Neural cell (in vitro differentiated cells): ENCODE results near the gene RBM38. TPM values are rescaled to one million over a fixed set of nuclear protein-coding genes. Genes with fewer than 3 reads are reported as not detected.

Experiments
- H2AFZ ChIP-seq: fragments of 200-600, 300-800 bp; sonication (generic), shearing (Covaris generic); 2 replicates; pipeline ENCODE4 v1.6.0; 2014; ENCODE audit warnings: low read depth, mild to moderate bottlenecking, antibody characterized with exemption, low read length, moderate library complexity
- H3F3A ChIP-seq: fragments of 200-600 bp; shearing (Covaris generic); 2 replicates; pipeline ENCODE4 v1.6.1; 2016; ENCODE audit warnings: mild to moderate bottlenecking, moderate library complexity, mixed read lengths, antibody characterized with exemption, low read length; ENCODE audit not compliant: insufficient read depth, poor library complexity, severe bottlenecking
- H3K27ac ChIP-seq: fragments of 200-600, 300-800 bp; sonication (generic), shearing (Covaris generic); 2 replicates; pipeline ENCODE4 v1.5.1; 2014; ENCODE audit warnings: mild to moderate bottlenecking, low read length, moderate library complexity
- H3K27me3 ChIP-seq: fragments of 300-800, 200-600 bp; sonication (generic), shearing (Covaris generic); 2 replicates; pipeline ENCODE4 v1.6.0; 2014; ENCODE audit warnings: mild to moderate bottlenecking, low read depth, low read length, moderate library complexity; ENCODE audit not compliant: insufficient read depth
- H3K36me3 ChIP-seq: fragments of 300-800, 200-600 bp; sonication (generic), shearing (Covaris generic); 2 replicates; pipeline ENCODE4 v1.5.1; 2014; ENCODE audit warnings: mild to moderate bottlenecking, antibody characterized with exemption, low read length, moderate library complexity; ENCODE audit not compliant: insufficient read depth
- H3K4me2 ChIP-seq: fragments of 300-800, 200-600 bp; sonication (generic), shearing (Covaris generic); 2 replicates; pipeline ENCODE4 v1.6.0; 2014; ENCODE audit warnings: mild to moderate bottlenecking, low read length
- H3K4me3 ChIP-seq: fragments of 300-800, 200-600 bp; sonication (generic), shearing (Covaris generic); 2 replicates; pipeline ENCODE4 v1.5.1; 2014; ENCODE audit warnings: mild to moderate bottlenecking, low read length, moderate library complexity
- H3K79me2 ChIP-seq: fragments of 200-600 bp; shearing (Covaris generic); replicated peaks from 2 replicates; pipeline ENCODE4 v1.6.0; 2014; ENCODE audit warnings: mild to moderate bottlenecking, low read length, moderate library complexity; ENCODE audit not compliant: insufficient read depth
- H3K9ac ChIP-seq: fragments of 300-800, 200-600 bp; sonication (generic), shearing (Covaris generic); 2 replicates; pipeline ENCODE4 v1.6.1; 2016; ENCODE audit warnings: mild to moderate bottlenecking, low read length, mixed read lengths
- H3K9me2 ChIP-seq: fragments of 200-600 bp; shearing (Covaris generic); 2 replicates; pipeline ENCODE4 v1.6.1; 2016; ENCODE audit warnings: mild to moderate bottlenecking, low read length, mixed read lengths; ENCODE audit not compliant: insufficient read depth
- H3K9me3 ChIP-seq: fragments of 200-600, 300-800 bp; sonication (generic), shearing (Covaris generic); 2 replicates; pipeline ENCODE4 v1.6.1; 2016; ENCODE audit warnings: mild to moderate bottlenecking, mixed run types, low read length, moderate library complexity, mixed read lengths
- H4K20me1 ChIP-seq: fragments of 200-600 bp; shearing (Covaris generic); 2 replicates; pipeline ENCODE4 v1.6.1; 2016; ENCODE audit warnings: mild to moderate bottlenecking, mixed run types; ENCODE audit not compliant: insufficient read depth
- CTCF ChIP-seq: fragments of 450-650 bp; IDR thresholded peaks from 2 replicates; pipeline ENCODE4 v1.5.1; 2014; ENCODE audit warnings: antibody characterized with exemption, mild to moderate bottlenecking, moderate library complexity; ENCODE audit not compliant: poor library complexity, severe bottlenecking
- EP300 ChIP-seq: fragments of 450-650 bp; conservative IDR thresholded peaks from 2 replicates; pipeline ENCODE4 v1.6.1; 2014; ENCODE audit warnings: antibody characterized with exemption, mild to moderate bottlenecking, moderate library complexity; ENCODE audit not compliant: poor library complexity, severe bottlenecking
- EZH2 ChIP-seq: fragments of 200-600, 300-800 bp; shearing (Covaris generic), sonication (generic); IDR thresholded peaks from 2 replicates; pipeline ENCODE4 v1.6.1; 2014; ENCODE audit warnings: antibody characterized with exemption, low read length, borderline replicate concordance, mild to moderate bottlenecking; ENCODE audit not compliant: insufficient read depth, poor library complexity, severe bottlenecking
- MXI1 ChIP-seq: fragments of 450-650 bp; conservative IDR thresholded peaks from 2 replicates; pipeline ENCODE4 v1.6.1; 2014; ENCODE audit warnings: antibody characterized with exemption, mild to moderate bottlenecking; ENCODE audit not compliant: poor library complexity, severe bottlenecking
- POLR2AphosphoS5 ChIP-seq: IDR thresholded peaks from 2 replicates; pipeline ENCODE4 v1.6.1; 2012
- RAD21 ChIP-seq: fragments of 450-650 bp; conservative IDR thresholded peaks from 2 replicates; pipeline ENCODE4 v1.6.1; 2014; ENCODE audit warnings: antibody characterized with exemption, mild to moderate bottlenecking, moderate library complexity
- REST ChIP-seq: IDR thresholded peaks from 2 replicates; pipeline ENCODE4 v1.6.1; 2012; ENCODE audit warnings: borderline replicate concordance
- SMC3 ChIP-seq: fragments of 450-650 bp; conservative IDR thresholded peaks from 2 replicates; pipeline ENCODE4 v1.6.1; 2014; ENCODE audit warnings: antibody characterized with exemption, mild to moderate bottlenecking, moderate library complexity; ENCODE audit not compliant: poor library complexity
- TAF1 ChIP-seq: IDR thresholded peaks from 2 replicates; pipeline ENCODE4 v1.6.1; 2012; ENCODE audit warnings: low read depth
- polyA plus RNA-seq: library from polyadenylated mRNA; depleted of rRNA; stranded (reverse); fragments of >200 nt; gene quantifications from 2 replicates; pipeline ENCODE4 v1.2.3, GENCODE V29; 2014

Gene RBM38
- polyA plus RNA-seq, 1 donor from 2014 or later, result 19.0 TPM

DNA sequence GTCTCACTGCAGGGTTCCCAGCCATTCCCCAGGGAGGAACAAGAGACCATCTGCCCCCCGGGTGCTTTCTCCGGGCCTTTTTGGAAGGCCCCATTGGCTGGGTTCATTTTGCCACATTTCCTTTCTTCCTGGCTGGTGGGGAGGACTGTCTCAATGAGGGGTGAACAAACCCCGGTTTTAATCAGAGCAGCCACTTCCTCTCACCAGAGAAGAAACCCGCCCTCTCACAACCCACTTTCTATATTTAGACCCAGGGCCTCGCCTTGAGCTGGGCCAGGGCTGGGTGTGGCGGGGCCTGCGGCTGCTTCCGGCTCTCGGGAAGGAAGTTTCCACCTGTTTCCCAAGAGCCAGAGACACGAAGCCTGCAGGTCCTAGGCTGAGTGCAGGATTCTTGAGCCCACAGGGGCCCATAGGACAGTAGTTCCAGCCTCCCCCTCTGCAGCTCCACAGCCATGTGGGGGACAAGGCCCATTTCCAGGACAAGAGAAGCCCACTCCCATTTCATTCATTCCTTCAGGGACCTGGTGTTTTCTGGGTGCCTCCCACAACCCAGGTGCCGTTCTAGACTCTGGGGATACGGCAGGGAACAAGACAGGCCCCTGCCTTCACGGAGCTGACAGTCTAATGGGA is 41.8 kb downstream of the RBM38 start:
- no peak overlapping the region for H3K9ac ChIP-seq
- H3K27me3 ChIP-seq, result no peaks in the 10 kb centered on the region
- no peak for TF ChIP-seq EZH2
- no peak for TF ChIP-seq RAD21
- no peak for TF ChIP-seq TAF1
- TF ChIP-seq REST, result no peak
- no peak for TF ChIP-seq POLR2AphosphoS5
- no peak for TF ChIP-seq CTCF
- TF ChIP-seq MXI1, result no peak
- TF ChIP-seq SMC3, result no peak
- no peak for TF ChIP-seq EP300
- H3K36me3 ChIP-seq, result no peaks in the 10 kb centered on the region
- no peaks in the 10 kb centered on the region for H4K20me1 ChIP-seq
- no peak overlapping the region for H3K4me2 ChIP-seq
- no peak overlapping the region for H2AFZ ChIP-seq
- no peaks in the 10 kb centered on the region for H3K9me3 ChIP-seq
- no peaks in the 10 kb centered on the region for H3K9me2 ChIP-seq
- H3F3A ChIP-seq, result no peaks in the 10 kb centered on the region
- H3K79me2 ChIP-seq, result no peaks in the 10 kb centered on the region
- no peak overlapping the region for H3K4me3 ChIP-seq
- no peak overlapping the region for H3K27ac ChIP-seq

- no peak overlapping the region for H3K4me2 ChIP-seq
- no peaks in the 10 kb centered on the region for H3F3A ChIP-seq
- H3K36me3 ChIP-seq, result no peaks in the 10 kb centered on the region
- TF ChIP-seq RAD21, result no peak
- no peak for TF ChIP-seq REST
- TF ChIP-seq TAF1, result no peak
- TF ChIP-seq EP300, result no peak
- TF ChIP-seq POLR2AphosphoS5, result no peak
- no peak for TF ChIP-seq EZH2
- no peak for TF ChIP-seq CTCF
- no peak for TF ChIP-seq MXI1
- TF ChIP-seq SMC3, result no peak
- no peaks in the 10 kb centered on the region for H4K20me1 ChIP-seq
- no peaks in the 10 kb centered on the region for H3K9me2 ChIP-seq
- no peak overlapping the region for H3K9ac ChIP-seq
- no peaks in the 10 kb centered on the region for H3K9me3 ChIP-seq
- H3K4me3 ChIP-seq, result no peak overlapping the region
- H2AFZ ChIP-seq, result no peak overlapping the region
- H3K27ac ChIP-seq, result no peak overlapping the region
- H3K27me3 ChIP-seq, result no peaks in the 10 kb centered on the region
- H3K79me2 ChIP-seq, result no peaks in the 10 kb centered on the region
These were observed 42.6 kb downstream of the RBM38 start for GRCh38 chr20:57433657-57434389.
